HG03342 (cell line): Measurements from ENCODE around the gene SIM1.
"Not testable (repeated sequence)": the region's sequence is repeated elsewhere in the genome, so short reads cannot be mapped to it uniquely, and the experiment has no call there.

Experiments used
- ATAC-seq: cut with Tn5 transposase; IDR thresholded peaks from one replicate; pipeline ENCODE4 v1.9.1; 2021; ENCODE audit warnings: mild to moderate bottlenecking, moderate library complexity; ENCODE audit not compliant: unreplicated experiment

The SIM1 gene

DNA sequence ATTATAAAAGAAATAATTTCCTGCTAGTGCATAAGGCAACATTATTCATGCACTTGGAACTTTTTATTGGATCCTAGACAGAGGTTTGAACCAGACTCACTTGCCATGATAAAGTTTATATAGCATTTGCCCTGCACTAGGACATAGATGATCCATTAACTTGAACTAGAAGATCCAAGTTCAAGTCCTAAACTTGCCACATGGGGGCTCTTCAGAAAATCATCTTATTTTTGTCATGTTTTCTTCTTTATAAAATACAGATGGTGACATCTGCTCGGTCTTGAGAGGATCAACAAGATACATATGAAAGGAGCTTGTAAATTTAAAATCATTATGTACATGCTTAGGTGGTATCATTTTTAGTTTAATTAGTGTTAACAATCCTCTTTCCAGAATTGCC is 94.5 kb downstream of the SIM1 start:
- ATAC-seq: no peak

DNA sequence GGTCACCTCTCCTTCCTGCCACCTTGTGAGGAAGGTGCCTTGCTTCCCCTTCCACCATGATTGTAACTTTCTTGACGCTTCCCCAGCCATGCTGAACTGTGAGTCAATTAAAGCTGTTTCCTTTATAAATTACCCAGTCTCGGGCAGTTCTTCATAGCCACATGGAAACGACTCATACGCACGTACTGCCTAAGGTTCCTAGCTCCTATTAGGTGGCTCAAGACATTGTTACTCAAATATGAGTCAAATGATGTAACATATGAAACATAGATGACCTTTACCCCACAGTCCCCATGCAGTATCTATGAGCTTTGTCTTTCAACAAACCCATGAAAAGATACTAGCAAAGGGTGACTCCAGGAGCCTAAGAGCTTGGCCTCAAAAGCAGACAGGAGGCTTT is 98.3 kb downstream of the SIM1 start:
- ATAC-seq: no peak

DNA sequence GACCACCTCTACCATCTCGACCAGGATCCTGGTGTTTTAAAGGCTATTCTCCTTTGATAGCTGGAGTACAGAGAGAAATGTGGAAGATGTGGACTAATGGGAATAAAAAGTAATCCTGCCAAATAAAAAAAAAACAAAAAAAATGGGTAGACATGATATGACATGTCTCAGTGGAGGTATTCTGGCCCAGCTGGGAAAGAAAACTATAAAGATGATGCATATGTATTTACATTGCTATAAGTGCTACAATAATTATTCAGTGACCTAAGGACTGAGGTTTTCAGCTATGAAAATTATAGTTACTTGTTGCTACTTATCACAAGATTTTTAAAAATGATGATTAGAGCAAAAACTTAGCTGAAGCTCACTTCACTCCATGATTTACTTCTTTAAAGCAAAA is 101.1 kb downstream of the SIM1 start:
- no peak for ATAC-seq

DNA sequence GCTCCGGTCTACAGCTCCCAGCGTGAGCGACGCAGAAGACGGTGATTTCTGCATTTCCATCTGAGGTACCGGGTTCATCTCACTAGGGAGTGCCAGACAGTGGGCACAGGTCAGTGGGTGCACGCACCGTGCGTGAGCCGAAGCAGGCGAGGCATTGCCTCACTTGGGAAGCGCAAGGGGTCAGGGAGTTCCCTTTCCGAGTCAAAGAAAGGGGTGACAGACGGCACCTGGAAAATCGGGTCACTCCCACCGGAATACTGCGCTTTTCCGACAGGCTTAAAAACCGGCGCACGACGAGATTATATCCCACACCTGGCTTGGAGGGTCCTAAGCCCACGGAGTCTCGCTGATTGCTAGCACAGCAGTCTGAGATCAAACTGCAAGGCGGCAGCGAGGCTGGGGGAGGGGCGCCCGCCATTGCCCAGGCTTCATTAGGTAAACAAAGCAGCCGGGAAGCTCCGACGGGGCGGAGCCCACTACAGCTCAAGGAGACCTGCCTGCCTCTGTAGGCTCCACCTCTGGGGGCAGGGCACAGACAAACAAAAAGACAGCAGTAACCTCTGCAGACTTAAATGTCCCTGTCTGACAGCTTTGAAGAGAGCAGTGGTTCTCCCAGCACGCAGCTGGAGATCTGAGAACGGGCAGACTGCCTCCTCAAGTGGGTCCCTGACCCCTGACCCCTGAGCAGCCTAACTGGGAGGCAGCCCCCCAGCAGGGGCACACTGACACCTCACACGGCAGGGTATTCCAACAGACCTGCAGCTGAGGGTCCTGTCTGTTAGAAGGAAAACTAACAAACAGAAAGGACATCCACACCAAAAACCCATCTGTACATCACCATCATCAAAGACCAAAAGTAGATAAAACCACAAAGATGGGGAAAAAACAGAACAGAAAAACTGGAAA is 109.7 kb downstream of the SIM1 start:
- ATAC-seq: not testable (repeated sequence)

DNA sequence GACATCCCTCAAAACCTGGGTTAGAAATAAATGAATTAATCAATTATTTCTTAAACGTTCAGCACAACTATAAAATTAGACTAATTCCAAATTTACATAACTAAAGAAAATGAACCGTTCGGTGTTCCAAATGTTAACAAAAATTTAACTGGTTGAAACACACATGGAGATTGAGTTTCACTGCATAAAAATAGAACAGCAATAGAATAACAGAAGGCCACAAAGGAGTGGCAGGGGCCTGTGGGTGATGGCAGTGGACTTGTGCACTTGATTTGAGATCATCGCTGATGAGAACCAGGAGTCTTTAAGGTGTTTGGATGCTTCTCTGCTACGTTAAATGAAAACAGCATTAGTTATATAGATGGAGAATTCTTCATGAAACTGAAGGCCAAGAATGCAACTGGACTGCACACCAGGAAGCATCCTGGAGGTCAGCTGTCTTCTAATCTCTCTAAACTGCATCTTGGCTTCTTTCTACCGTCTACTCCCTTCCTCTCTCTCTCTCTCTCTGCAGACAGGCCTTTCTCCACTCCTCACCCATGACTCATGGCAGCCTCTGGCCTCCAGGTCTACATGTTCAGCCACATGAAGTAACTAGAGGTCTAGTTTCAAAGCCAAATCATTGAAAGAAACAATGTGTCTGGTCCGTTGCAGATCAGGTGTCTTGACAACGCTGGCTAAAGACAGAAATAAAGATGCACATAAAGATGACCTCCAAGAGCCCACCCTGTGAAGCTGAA is 111.3 kb downstream of the SIM1 start:
- no peak for ATAC-seq

DNA sequence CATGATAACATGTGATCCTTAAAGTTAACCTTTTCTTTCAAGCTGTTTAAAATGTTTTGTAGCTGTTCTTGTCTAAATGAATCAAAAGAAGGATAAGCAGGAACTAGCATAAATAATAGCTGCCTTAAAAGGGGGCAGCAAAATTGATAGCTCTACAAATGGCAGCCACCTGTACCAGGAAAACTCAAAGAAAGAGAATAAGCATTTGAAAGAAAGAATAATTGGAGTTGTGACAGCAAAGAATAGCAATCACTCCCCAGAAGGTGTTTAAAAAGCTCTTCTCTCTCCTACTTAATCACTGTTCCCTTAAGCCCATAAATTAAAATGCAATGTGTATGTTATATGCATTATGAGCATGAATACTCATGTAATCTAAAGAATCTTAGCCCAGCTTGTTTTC is 114.6 kb downstream of the SIM1 start:
- no peak for ATAC-seq

DNA sequence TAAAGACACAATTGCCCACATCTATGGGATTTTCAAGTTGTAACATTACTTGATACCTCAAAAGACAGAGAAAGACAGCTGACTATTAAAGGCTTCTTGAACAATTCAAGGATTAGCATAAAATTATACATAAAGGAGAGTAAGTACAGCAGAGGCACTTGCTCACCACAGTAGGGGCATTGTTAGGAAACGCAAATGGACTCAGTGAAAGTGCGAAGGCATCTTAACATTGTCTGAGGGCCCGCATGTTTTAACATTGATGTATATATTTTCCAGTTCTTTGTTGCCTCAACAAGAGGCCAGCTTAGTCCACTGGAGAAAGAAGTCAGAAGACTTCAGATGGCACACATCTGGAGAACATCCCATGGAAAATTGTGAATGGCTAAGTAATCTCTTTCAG is 115.4 kb downstream of the SIM1 start:
- ATAC-seq: no peak

DNA sequence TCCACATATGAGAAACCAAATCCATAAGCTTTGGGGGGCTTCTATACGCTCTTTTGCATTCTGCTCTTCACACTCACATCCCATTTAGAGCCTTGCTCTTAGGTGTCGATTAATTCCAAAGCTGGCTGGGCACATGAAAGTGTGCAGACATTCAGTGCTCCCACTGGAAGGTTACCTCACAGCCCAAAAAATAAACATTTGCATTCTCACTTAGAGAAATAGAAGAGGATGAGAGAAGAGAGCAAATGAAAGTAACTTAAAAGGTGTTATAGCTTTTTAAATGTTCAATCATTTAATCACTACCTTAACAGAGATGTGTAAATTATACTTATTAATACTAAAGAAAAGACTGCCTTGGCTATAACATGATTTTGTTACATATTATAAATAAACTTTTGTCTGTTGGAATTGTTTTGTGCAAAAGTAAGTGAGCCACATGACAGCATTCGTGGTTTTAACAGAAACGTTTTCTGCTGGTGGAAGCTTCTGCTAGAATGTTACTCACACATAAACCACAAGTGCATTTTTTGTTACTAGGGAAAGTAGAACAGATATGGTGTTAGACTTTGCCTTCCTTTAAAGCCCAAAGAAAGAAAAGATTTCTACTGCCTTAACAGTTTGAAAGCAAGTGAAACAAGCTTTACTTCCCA is 116.7 kb downstream of the SIM1 start:
- no peak for ATAC-seq

DNA sequence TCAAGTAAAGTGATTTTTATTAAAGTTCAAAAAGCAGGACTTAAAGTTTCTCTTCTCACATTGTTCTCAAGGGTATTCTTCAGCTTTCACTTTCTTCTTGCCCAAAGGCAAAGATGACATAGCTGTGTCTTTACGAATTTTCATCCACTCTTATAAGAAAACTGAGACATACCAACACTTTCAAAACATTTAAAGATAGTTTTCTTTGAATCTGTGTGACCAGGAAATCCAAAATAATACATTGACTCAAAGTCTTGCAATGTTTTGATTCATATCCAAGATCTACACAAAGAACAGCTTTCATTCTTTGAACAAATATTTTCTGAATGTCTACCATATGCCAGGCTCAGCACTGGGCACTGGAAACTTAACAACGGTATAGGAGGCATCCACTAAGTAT is 117.9 kb downstream of the SIM1 start:
- peak; percentile 49 for ATAC-seq

DNA sequence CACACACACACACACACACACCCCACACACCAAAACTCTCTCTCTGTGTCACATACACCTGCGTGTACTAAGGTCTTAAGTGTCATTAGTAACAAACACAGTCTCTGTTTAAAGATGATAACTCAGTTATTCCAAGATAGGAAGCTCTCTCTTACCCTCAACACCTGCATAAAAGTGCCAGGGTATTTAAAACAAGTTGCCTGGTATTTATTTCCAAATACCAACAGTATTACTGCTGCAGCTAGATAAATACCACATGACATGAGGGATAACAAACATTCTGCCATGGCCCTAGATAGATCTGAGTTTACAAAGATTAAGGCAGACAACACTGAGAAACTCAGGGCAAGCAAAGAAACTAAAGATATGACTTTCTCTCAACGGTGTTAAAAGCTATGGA is 118.5 kb downstream of the SIM1 start:
- ATAC-seq: no peak

DNA sequence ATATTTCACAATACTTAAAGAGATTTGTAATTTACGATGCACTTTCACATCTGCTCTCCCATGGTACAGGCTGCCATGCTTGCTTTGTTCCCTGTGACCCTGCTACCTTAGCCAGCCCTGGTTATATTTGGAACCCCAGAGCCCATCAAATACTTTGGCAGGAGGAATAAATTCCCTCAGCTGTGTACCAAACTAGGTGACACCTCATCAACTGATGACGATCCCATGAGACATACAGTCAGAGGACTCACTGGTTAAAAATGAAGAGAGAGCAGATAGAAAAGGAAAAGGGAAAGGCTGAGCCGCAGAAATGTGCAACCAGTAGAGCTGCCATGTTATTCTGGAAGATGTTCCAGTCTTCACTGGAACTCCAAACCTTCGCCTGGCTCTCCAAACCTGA is 120.0 kb downstream of the SIM1 start:
- ATAC-seq: no peak

DNA sequence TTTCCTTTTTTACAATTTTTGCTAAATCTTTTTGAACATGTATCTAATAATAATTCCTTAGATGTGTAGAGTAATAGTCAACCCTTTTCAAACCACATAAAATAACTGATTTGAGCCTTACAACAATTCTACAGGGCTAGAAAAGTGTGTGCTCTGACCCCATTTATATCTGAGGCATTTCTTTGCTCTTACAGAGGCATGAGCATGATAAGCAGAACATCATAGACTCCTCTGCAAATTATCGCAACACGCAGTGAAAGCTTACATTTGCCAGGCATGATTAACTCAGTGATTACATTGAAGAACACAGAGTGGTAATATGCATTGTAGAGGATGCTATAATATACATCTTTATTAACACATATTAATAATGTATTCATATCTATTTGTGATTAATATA is 120.4 kb downstream of the SIM1 start:
- ATAC-seq: no peak

DNA sequence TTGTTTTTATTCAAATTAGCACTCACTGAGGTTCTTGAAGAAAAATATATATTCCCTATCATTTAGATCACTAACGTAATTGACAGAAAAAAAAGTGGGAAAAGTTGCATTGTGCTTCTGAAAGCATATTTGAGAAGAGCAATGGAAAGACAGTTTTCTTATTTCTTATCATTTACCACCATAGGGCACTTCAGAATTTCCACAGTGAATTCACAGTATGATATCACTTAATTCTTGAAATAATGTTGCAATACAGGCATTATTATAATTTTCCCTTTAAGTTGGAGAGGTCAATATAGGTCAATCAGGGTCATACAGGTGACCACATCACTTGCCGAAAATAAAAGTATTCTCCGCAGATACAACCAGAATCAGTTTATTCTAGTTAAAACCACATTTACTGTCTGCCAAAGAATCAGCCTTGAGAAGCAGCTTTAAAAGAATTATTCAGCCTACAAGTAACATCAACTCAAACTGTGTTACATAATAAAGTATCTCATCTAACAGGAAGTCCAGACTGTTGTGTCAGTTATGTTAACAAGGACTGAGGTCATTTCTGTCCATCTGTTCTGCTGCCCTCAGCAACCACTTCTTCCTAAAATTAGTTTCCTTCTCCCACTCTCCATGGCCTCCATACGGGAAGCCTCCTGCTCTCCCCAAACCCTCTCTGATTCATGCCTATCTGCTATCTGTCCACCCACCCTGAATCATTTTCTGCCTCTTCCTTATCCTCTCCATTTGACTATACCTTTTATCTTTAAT is 121.2 kb downstream of the SIM1 start:
- ATAC-seq: no peak

DNA sequence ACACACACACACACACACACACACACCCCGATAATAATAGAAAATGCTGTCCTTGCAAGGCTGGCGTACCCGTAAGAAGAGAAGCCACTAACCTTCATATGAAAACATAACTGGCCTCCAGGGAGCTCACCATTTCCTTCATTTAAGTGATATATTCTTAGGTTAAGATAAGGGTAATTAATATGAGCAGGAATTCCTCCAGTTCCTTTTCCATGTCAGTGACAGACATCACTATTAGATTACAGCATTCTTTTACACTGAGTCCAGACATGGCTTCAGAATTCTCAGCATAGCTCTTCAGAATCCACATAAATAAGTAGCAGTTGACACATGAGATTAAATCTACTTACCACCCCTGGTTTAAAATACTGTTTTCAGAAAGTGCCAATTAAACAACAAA is 121.9 kb downstream of the SIM1 start:
- no peak for ATAC-seq

DNA sequence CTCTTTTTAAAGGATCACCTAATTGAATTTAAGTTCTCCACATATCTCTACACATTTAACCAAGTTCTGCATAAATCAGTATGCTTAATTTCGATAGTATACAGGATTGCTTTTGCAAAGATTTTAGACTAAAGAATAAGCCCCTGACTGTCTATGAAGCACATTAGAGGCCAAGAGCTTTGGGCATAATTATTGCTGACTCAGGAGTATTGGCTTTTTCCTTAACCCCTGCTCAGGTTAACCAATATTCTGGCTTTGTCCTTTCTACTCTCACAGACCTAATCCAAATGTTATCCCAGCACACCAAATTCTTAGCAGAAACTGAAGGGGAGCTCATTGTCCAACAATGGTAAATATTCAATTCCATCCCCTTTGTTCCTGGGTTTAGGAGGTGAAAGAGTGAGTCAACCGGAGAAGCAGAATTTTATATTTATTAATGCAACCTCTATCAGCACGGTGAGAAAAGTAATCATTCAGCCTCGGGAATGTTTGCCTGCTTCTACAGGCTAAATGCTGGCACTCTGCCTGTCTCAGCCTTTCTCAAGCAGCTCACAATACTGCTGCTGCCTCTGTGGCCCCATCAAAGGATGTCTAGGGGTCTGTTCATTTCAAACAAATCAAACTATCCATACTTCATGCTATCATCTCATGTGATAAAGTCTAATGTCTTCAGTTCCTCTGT is 125.0 kb downstream of the SIM1 start:
- no peak for ATAC-seq

DNA sequence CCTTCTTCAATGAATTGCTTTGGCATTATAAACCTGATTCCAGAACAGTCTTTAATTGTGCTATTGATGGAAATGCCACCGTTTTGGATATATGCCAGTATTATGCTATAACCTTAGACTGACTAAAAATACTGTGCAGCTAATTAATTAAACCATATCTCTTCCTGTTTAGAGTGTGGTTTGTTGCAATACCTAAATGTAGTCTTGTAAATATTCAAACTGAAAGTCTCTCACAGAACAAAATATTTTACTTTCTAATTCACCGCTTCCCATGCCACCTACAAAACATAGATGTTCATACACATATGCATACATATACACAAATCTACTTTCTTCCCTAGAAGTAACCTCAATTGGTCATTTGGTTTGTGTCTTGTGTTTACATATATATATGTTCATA is 126.6 kb downstream of the SIM1 start:
- ATAC-seq: no peak

DNA sequence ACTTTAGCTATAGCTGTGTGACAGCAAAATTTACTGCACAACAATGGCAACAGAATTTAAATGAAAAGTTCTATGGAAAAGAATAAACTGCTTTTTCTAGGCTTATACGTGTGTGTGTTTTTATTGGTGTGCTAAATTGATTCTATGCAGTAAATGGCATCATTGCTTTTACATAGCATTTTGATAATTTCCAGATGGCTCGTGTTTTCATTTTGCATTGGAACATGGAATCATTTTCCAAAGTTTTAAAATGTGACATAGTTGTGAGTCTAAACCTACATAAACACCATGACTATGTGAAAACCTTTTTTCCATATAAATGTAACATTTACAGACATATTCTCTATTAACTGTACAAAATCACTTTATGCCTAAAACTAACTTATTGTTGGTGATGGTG is 127.8 kb downstream of the SIM1 start:
- ATAC-seq: no peak

DNA sequence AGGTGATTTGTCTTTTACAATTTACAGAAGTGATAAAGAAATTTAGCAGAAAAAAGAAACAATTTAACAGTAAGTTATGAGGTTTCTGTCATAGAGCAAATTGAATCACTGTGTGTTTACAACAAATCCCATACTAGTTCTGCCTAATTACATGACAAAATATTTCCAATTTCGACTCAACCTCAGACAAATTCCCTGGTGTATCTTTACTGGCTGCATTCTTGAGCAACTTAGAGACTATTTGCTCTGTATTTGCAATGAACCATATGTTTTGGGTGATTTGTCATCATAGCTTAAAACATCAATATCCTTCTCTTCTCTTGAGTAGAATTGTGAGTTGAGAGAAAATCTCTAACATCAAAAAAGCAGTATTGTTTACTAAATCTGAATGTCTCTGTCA is 128.7 kb downstream of the SIM1 start:
- ATAC-seq: no peak
